ENCODE measurements around the gene P2RX2. TPM values are rescaled to one million over a fixed set of nuclear protein-coding genes. Genes with fewer than 3 reads are reported as not detected.

P2RX2 gene
- total RNA-seq, 1 donor from 2014 or later: 0.19 TPM

DNA sequence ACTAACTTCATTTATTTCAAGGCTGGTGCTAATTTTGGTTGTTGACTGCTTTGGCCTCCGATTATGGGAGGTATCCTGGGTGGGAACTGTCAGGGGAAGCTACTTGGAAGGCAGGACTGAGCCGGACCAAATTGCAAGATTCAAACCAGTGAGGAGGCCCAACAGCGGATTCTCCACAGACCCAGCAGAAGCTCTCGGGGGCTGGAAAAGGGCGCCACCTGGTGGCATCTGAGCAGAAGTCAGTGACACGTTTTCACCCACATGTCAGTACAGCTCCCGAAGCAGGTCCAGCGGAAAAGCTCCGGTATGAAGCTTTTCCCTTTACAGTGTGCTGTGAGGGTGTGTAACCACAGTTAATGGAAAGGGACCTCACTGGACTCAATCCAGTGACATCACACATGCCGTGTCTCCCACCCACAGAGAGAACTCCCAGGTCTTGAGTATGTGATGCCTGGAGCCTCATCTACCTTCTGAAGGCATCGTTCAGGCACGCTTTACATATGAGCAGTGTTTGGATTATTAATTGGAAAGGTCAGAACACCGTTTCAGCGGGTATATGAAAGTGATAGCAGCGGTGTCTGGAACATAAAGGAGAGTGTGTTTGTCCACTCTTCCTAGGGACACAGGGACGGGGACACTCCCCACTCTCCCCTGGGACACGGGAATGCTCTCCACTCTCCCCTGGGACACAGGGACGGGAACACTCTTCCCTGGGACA lies 3.6 kb upstream of the P2RX2 start:
- peaks cover 63% of the 10 kb centered on the region for H3K27me3 Mint-ChIP-seq
- H3K27ac Mint-ChIP-seq: no peak overlapping the region
- H3K4me3 Mint-ChIP-seq (ENCODE audit: low read depth): no peak overlapping the region

GRCh38 chr12:132615579-132616038 lies 3.0 kb upstream of the P2RX2 start:
- peaks cover 3% of the 10 kb centered on the region for H3K9me3 Mint-ChIP-seq (ENCODE audit: low read depth)
- DNase-seq (ENCODE audit: low spot score, unreplicated experiment): no peak
- H3K27ac Mint-ChIP-seq: no peak overlapping the region
- H3K36me3 Mint-ChIP-seq (ENCODE audit: insufficient read depth): peaks cover 1% of the 10 kb centered on the region
- H3K4me3 Mint-ChIP-seq (ENCODE audit: low read depth): no peak overlapping the region
- peaks cover 1% of the 10 kb centered on the region for H3K4me1 Mint-ChIP-seq (ENCODE audit: low read depth)
- H3K27me3 Mint-ChIP-seq: peaks cover 60% of the 10 kb centered on the region
- no peak for TF ChIP-seq CTCF (IDR thresholded peaks at IDR 0.05; ENCODE audit: unreplicated experiment)

More for the DNA sequence above, 3.6 kb upstream of the P2RX2 start:
- peak; percentile 94 for TF ChIP-seq CTCF (IDR thresholded peaks at IDR 0.05; ENCODE audit: unreplicated experiment)
- Mint-ChIP-seq H3K36me3 (ENCODE audit: insufficient read depth) (peaks cover 1% of the 10 kb centered on the region), H3K4me1 (ENCODE audit: low read depth) (peaks cover 1% of the 10 kb centered on the region), H3K9me3 (ENCODE audit: low read depth) (peaks cover 3% of the 10 kb centered on the region)
- peak; percentile 74 for DNase-seq (ENCODE audit: low spot score, unreplicated experiment)

- H3K27me3 Mint-ChIP-seq: peaks cover 51% of the 10 kb centered on the region
- H3K4me3 Mint-ChIP-seq (ENCODE audit: low read depth): no peak overlapping the region
- H3K9me3 Mint-ChIP-seq (ENCODE audit: low read depth): peaks cover 3% of the 10 kb centered on the region
- no peak overlapping the region for H3K27ac Mint-ChIP-seq
- no peak for TF ChIP-seq CTCF (IDR thresholded peaks at IDR 0.05; ENCODE audit: unreplicated experiment)
- peaks cover 1% of the 10 kb centered on the region for H3K36me3 Mint-ChIP-seq (ENCODE audit: insufficient read depth)
- H3K4me1 Mint-ChIP-seq (ENCODE audit: low read depth): peaks cover 1% of the 10 kb centered on the region
- DNase-seq (ENCODE audit: low spot score, unreplicated experiment): no peak
These were observed 1.4 kb upstream of the P2RX2 start for GRCh38 chr12:132617135-132617701.

GRCh38 chr12:132617822-132618682 lies 524 bp upstream of the P2RX2 start:
- no peak overlapping the region for H3K27ac Mint-ChIP-seq
- no peak for TF ChIP-seq CTCF (IDR thresholded peaks at IDR 0.05; ENCODE audit: unreplicated experiment)
- H3K36me3 Mint-ChIP-seq (ENCODE audit: insufficient read depth): peaks cover 1% of the 10 kb centered on the region
- H3K27me3 Mint-ChIP-seq: peaks cover 44% of the 10 kb centered on the region
- H3K9me3 Mint-ChIP-seq (ENCODE audit: low read depth): peaks cover 3% of the 10 kb centered on the region
- peaks cover 6% of the 10 kb centered on the region for H3K4me1 Mint-ChIP-seq (ENCODE audit: low read depth)
- H3K4me3 Mint-ChIP-seq (ENCODE audit: low read depth): peak overlapping the region; percentile 55
- no peak for DNase-seq (ENCODE audit: low spot score, unreplicated experiment)

GRCh38 chr12:132619071-132619385 lies 452 bp downstream of the P2RX2 start:
- Mint-ChIP-seq H3K36me3 (ENCODE audit: insufficient read depth) (peaks cover 1% of the 10 kb centered on the region), H3K4me1 (ENCODE audit: low read depth) (peaks cover 8% of the 10 kb centered on the region)

More at GRCh38 chr12:132619071-132619385, 452 bp downstream of the P2RX2 start:
- TF ChIP-seq CTCF (IDR thresholded peaks at IDR 0.05; ENCODE audit: unreplicated experiment): no peak
- no peak overlapping the region for H3K27ac Mint-ChIP-seq
- peaks cover 40% of the 10 kb centered on the region for H3K27me3 Mint-ChIP-seq
- H3K9me3 Mint-ChIP-seq (ENCODE audit: low read depth): peaks cover 3% of the 10 kb centered on the region
- DNase-seq (ENCODE audit: low spot score, unreplicated experiment): no peak
- H3K4me3 Mint-ChIP-seq (ENCODE audit: low read depth): no peak overlapping the region
